ENCODE results near the gene PODXL.

Gene PODXL

GRCh38 chr7:131578602-131579001 is 22.2 kb upstream of the PODXL start:
- Histone ChIP-seq H3K9ac (ENCODE audit: low read length) (no peak overlapping the region), H2AFZ (ENCODE audit: low read length) (no peak overlapping the region), H3K27me3 (replicated peaks; ENCODE audit: insufficient read depth, low read length) (no peaks in the 10 kb centered on the region), H3K4me3 (ENCODE audit: low read length) (no peak overlapping the region), H3K9me3 (replicated peaks; ENCODE audit: insufficient read depth, low read length) (no peaks in the 10 kb centered on the region), H3K9me2 (replicated peaks; ENCODE audit: insufficient read depth, low read length) (no peaks in the 10 kb centered on the region), H3K4me2 (ENCODE audit: low read depth, low read length) (no peak overlapping the region), H3K79me2 (ENCODE audit: low read length) (no peaks in the 10 kb centered on the region), H3K27ac (ENCODE audit: low read length) (no peak overlapping the region), H3F3A (ENCODE audit: insufficient read depth, low read length) (no peaks in the 10 kb centered on the region), H3K36me3 (replicated peaks; ENCODE audit: insufficient read depth, low read length) (no peaks in the 10 kb centered on the region), H3K4me1 (ENCODE audit: low read length) (no peaks in the 10 kb centered on the region), H4K20me1 (ENCODE audit: insufficient read depth, low read length) (no peaks in the 10 kb centered on the region)
- TF ChIP-seq CTCF (IDR thresholded peaks at IDR 0.05; ENCODE audit: low read length): no peak
- TF ChIP-seq EZH2phosphoT487 (IDR thresholded peaks at IDR 0.05; ENCODE audit: low read length): no peak
- TF ChIP-seq EZH2 (optimal IDR thresholded peaks at IDR 0.05; ENCODE audit: low read depth, low read length): no peak
- no peak for DNase-seq

DNA sequence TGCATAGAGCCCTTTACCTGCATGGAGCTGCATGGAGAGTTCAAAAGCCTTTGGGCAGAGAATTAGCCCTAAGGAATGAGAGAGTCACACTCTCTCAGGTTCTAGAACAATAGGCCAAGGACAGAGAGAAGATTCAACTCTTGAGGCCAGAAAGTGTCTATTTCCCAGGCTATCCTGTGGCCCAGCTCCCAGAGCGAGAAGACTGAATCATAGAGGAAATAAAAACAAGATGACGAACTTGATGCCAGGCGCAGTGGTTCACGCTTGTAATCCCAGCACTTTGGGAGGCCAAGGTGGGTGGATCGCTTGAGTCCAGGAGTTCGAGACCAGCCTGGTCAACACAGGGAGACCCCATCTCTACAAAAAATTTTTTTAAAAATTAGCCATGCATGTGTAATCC is 18.3 kb upstream of the PODXL start:
- Histone ChIP-seq H3F3A (ENCODE audit: insufficient read depth, low read length) (no peaks in the 10 kb centered on the region), H3K9me2 (replicated peaks; ENCODE audit: insufficient read depth, low read length) (no peaks in the 10 kb centered on the region), H3K4me2 (ENCODE audit: low read depth, low read length) (no peak overlapping the region), H3K4me3 (ENCODE audit: low read length) (no peak overlapping the region), H3K79me2 (ENCODE audit: low read length) (no peaks in the 10 kb centered on the region), H3K36me3 (replicated peaks; ENCODE audit: insufficient read depth, low read length) (no peaks in the 10 kb centered on the region), H3K9me3 (replicated peaks; ENCODE audit: insufficient read depth, low read length) (no peaks in the 10 kb centered on the region), H3K27me3 (replicated peaks; ENCODE audit: insufficient read depth, low read length) (no peaks in the 10 kb centered on the region), H3K27ac (ENCODE audit: low read length) (no peak overlapping the region), H3K4me1 (ENCODE audit: low read length) (no peaks in the 10 kb centered on the region), H2AFZ (ENCODE audit: low read length) (no peak overlapping the region), H3K9ac (ENCODE audit: low read length) (no peak overlapping the region), H4K20me1 (ENCODE audit: insufficient read depth, low read length) (no peaks in the 10 kb centered on the region)
- TF ChIP-seq EZH2 (optimal IDR thresholded peaks at IDR 0.05; ENCODE audit: low read depth, low read length) (no peak), CTCF (IDR thresholded peaks at IDR 0.05; ENCODE audit: low read length) (no peak), EZH2phosphoT487 (IDR thresholded peaks at IDR 0.05; ENCODE audit: low read length) (no peak)
- DNase-seq: no peak

DNA sequence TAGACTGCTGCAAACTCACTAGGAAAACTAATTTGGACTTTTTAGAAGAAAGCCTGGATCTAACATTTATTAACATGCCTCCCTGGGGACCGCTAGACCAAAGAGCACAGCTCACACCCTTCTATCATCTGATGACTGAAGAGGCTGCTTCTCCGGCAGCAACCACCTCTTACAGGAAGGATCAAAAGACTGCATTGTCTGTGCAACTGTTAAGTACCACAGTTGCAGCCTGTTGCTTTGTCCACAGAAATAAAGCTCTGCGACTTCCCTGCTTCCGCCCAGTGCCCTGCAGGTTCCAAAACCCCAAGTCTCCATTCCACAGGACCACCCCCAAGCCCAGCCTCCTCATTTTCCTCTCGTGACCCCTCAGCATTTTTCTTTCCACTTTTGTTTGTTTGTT is 14.0 kb upstream of the PODXL start:
- no peaks in the 10 kb centered on the region for H4K20me1 ChIP-seq (ENCODE audit: insufficient read depth, low read length)
- no peaks in the 10 kb centered on the region for H3F3A ChIP-seq (ENCODE audit: insufficient read depth, low read length)
- no peak overlapping the region for H2AFZ ChIP-seq (ENCODE audit: low read length)
- TF ChIP-seq EZH2phosphoT487 (IDR thresholded peaks at IDR 0.05; ENCODE audit: low read length): no peak
- no peak for TF ChIP-seq CTCF (IDR thresholded peaks at IDR 0.05; ENCODE audit: low read length)
- TF ChIP-seq EZH2 (optimal IDR thresholded peaks at IDR 0.05; ENCODE audit: low read depth, low read length): no peak
- no peak overlapping the region for H3K9ac ChIP-seq (ENCODE audit: low read length)
- H3K9me2 ChIP-seq (replicated peaks; ENCODE audit: insufficient read depth, low read length): no peaks in the 10 kb centered on the region
- H3K4me2 ChIP-seq (ENCODE audit: low read depth, low read length): no peak overlapping the region
- no peak overlapping the region for H3K4me3 ChIP-seq (ENCODE audit: low read length)
- no peaks in the 10 kb centered on the region for H3K36me3 ChIP-seq (replicated peaks; ENCODE audit: insufficient read depth, low read length)
- DNase-seq: no peak
- H3K9me3 ChIP-seq (replicated peaks; ENCODE audit: insufficient read depth, low read length): no peaks in the 10 kb centered on the region
- no peaks in the 10 kb centered on the region for H3K4me1 ChIP-seq (ENCODE audit: low read length)
- H3K79me2 ChIP-seq (ENCODE audit: low read length): no peaks in the 10 kb centered on the region
- H3K27ac ChIP-seq (ENCODE audit: low read length): no peak overlapping the region
- H3K27me3 ChIP-seq (replicated peaks; ENCODE audit: insufficient read depth, low read length): no peaks in the 10 kb centered on the region

Data from MM.1S (cell line).